ENCODE results near the gene GRK5.

- TF ChIP-seq POLR2A (IDR thresholded peaks at IDR 0.05; ENCODE audit: low read length) (no peak), GATA1 (IDR thresholded peaks at IDR 0.05; ENCODE audit: low read depth, low read length) (no peak)
These were observed 236.7 kb downstream of the GRK5 start for GRCh38 chr10:119443970-119444660.

All from erythroblast (primary cell).